Left renal cortex interstitium (tissue), 4 donors: ENCODE data around the gene CLDN3. TPM values are rescaled to one million over a fixed set of nuclear protein-coding genes. Genes with fewer than 3 reads are reported as not detected.
A peak's percentile ranks its signal among the peaks of the same experiment; 100 is the strongest.
"Not testable (repeated sequence)": the region's sequence is repeated elsewhere in the genome, so short reads cannot be mapped to it uniquely, and the experiment has no call there.

Source experiments
- DNase-seq, 4 donors: peaks; one replicate each; pipeline ENCODE4 v3.0.0-alpha.2; 2013; ENCODE audit warnings: low read depth in 4 of 4, low spot score in 2 of 4, missing footprints in 1 of 4
- polyA plus RNA-seq, 4 donors: library from polyadenylated mRNA; unstranded; fragments of 120-200 nt; gene quantifications; one replicate each; pipeline ENCODE4 v1.2.1, GENCODE V29; 2013; ENCODE audit not compliant: insufficient read length in 4 of 4

Gene CLDN3, protein sequence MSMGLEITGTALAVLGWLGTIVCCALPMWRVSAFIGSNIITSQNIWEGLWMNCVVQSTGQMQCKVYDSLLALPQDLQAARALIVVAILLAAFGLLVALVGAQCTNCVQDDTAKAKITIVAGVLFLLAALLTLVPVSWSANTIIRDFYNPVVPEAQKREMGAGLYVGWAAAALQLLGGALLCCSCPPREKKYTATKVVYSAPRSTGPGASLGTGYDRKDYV
- 10 to 100 TPM; 33.7 to 77.8 (median 56.5) TPM for polyA plus RNA-seq

DNA sequence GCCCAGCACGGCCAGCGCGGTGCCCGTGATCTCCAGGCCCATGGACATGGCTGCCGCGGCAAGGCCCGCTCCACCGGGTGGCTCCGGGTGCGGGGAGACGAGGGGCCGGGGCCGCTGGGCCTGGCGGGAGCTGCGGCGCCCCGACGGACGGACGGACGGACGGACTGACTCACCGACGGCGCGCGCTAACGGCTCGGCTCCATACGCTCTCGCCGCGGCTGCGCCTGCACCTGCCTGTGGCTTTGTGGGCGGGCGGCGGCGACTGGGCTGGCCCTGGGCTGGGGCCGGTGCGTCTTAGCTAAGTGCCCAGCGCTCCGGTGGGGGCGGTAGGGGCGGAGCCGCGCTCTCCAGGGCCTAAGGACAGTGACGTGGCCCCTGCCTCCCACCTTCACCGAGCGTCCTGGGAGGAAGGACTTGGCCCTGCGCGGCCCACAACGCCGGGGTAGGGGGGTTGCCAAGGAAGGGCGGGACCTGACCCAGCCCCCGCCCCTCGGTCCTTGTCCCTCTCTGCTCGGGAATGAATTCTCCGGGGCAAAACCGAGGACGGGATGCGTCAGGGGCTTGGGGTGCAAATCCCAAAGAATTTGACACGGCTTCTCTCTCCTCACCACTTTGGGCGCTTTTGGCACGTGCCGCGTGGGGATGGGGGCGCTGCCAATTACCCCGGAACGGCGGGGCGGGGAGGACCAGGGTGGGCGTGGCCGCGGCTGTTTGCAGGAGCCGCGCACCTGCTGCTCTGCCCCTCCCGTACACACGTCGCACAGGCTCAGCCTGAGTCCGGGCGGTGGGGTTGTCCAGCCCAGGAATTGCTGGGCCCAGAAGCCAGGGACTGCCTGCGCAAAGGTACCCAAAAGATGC, at the start of gene CLDN3:
Gene CLDN3 (minus strand): TSS at position 269 of the 858 bp plus-strand sequence. CDS start 221 bp downstream, at position 48.
- peak in 3 of 4 donors; percentile 67 to 72 (median 67) for DNase-seq

DNA sequence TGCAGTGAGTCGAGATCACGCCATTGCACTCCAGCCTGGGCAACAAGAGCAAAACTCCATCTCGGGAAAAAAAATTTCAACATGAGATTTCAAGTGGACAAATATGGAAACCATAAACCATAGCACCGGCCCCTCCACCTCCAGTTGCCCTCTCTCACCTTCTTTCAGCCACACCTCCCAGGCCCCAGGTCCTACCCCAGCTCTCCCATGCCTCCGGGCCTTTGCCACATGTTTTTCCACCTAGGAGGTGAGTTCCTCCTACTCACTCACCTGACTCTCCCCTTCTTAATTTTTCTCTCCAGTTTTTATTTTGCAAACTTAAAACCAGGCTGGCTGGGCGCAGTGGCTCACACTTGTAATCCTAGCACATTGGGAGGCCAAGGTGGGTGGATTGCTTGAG, 47.1 kb upstream of the CLDN3 start:
- DNase-seq: no peak

DNA sequence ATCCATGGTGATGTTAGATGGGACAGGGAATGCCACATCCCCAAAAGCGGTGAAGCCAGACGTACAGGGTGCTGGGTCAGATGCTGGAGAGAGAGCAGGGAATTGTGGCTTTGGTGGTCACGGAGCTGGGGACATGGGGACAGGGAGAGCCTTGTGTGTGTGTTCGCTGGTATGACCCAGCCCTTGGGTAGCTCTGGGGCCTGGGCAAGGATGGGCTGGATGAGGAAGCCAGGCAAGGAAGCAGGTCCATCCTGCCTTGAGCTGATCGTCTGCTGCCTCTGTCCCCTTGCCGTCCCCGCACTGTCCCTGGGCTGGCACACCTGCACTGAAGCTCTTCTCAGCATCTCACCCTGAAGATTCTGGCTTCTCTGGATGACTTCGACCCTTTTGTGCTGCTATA, 45.4 kb upstream of the CLDN3 start:
- no peak for DNase-seq

DNA sequence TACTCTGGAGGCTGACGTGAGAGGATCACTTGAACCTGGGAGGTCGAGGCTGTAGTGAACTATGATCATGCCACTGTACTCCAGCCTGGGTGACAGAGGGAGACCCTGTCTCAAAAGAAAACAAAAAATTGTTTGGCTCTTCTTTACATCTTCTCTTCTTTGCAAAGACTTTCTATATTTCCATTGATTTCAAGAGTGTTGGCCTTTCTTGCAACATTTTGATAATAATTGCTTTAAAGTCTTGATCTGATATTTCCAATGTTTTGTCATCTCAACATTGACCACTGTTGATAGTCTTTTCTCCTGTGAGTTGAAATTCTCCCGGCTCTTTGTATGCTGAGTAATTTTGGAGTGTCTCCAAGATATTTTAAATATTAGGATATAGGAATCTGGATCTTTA, 42.9 kb upstream of the CLDN3 start:
- no peak for DNase-seq

DNA sequence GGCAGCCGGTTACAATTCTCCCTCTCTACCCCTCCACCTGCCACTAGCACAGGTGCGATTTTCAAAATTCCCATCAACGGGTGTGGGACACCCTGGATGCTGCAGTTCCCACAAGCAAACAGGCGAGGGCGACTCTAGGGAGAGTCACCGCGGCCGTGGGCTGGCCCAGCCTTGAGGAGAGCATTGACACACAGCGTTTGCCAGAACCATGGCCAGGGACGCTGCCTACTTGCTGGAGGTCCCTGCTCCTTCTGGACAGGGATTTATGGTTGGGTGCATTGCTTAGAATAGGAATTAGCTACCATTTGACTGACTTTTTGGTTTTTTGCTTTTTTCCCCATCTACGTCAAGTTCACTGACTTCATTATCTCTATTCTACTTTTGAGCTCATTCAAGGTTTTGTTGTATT, 41.7 kb upstream of the CLDN3 start:
- DNase-seq: no peak

DNA sequence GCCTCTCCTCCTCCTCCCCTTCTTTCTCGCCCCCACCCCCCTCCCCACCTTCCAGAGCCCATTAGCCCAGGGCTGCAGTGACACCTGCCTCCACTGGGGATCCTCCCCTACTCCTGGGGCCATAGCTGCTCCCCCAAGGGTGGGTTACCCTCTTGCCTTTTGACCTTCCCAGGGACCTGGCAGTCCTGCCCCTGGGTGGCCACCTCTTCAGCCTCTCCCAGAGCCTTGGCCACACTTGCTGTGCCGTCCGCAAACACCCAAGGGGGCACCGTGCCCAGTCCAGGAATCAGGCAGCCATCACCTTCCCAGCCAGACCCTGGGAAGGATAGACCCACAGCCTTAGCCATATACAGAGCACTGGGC, 40.9 kb upstream of the CLDN3 start:
- no peak for DNase-seq

DNA sequence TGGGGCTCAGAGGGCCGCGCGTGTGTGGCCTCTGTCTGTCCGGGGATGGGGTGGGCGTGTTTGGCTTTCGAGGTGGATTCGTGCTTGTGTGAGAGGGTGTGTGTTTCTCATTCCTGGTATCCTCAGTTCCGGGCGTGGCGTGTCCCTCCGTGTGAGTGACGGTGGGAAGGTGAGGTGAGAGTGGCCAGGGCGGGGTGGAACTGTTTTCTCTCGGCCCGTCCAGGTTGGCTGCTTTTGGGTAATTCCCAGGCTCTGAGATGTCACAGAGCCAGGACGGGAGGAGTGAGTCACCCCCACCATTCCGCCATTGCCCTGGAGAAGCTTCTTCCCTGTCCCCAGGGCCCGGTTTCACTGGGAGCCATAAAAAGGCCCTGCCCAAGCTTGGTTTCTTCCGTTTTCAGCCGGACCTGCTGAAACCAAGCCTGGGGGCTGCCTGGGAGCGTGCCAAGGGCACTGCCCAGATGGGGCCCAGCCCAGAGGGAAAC, 39.4 kb upstream of the CLDN3 start:
- no peak for DNase-seq

DNA sequence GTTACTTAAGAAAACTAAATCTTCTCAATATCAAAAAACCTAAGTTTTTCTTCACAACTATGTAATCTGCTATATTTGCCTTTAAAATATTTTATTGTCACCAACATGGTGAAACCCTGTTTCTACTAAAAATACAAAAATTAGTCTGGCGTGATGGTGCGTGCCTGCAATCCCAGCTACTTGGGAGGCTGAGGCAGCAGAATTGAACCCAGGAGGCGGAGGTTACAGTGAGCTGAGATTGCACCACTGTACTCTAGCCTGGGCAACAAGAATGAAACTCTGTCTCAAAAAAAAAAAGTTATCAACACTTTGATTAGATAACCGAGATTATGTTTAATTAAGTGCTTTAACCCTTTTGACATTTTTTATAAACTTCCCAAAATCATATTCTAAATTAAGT, 32.4 kb upstream of the CLDN3 start:
- no peak for DNase-seq

DNA sequence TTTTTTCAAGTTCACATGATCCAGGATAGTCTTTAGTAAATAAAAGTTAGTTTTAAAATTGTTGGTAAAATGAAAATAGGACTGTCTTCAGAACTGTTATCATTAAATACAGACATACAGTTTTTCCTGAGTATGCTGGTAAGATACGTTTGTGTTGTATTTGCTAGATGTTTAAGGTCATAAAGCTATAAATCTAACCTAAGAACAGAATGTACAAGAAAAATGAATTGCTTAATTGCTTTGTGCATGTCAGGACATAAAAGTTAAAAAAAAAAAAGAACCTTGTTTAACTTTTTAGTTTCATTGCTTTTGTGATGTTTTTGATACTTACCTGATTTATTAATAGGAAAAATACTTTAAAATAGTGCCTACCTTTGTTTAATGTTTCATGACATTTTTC, 31.5 kb upstream of the CLDN3 start:
- DNase-seq: no peak

DNA sequence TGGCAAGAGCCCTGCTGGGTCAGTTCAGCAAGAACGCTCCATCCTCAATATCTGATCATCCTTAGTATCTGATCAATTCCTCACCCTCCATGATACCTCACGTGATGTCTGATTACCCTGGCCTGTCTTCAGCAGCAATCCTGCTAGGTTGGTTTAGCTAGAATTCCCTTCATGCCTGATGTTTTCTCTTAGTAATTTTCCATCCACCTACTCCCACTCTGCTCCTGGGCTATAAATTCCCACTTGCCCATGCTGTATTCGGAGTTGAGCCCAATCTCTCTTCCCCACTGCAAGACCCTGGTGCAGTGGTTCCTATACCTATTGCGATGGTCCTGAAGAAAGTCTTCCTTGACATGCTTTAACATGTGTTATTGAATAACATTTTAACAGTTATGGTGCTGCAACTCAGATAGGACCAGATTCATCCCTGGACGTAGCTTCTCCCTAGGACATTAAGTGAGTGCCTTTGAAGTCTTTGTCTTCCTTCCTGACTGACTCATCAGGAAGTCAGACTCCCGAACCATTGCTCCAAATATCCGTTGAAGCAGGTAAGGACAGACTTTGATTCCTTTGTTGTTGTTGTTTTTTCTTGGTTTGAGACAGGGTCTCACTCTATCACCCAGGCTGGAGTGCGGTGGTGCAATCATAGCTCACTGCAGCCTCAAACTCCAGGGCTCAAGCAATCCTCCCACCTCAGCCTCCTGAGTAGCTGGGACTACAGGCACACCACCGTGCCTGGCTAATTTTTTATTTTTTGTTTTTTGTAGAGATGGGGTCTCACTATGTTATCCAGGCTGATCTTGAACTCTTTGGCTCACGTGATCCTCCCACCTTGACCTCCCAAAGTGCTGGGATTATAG, 29.4 kb upstream of the CLDN3 start:
- no peak for DNase-seq

DNA sequence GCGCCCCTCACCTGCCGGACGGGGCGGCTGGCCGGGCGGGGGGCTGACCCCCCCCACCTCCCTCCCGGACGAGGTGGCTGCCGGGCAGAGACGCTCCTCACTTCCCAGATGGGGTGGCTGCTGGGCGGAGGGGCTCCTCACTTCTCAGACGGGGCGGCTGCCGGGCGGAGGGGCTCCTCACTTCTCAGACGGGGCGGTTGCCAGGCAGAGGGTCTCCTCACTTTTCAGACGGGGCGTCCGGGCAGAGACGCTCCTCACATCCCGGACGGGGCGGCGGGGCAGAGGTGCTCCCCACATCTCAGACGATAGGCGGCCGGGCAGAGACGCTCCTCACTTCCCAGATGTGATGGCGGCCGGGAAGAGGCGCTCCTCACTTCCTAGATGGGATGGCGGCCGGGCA, 27.1 kb upstream of the CLDN3 start:
- not testable (repeated sequence) for DNase-seq

DNA sequence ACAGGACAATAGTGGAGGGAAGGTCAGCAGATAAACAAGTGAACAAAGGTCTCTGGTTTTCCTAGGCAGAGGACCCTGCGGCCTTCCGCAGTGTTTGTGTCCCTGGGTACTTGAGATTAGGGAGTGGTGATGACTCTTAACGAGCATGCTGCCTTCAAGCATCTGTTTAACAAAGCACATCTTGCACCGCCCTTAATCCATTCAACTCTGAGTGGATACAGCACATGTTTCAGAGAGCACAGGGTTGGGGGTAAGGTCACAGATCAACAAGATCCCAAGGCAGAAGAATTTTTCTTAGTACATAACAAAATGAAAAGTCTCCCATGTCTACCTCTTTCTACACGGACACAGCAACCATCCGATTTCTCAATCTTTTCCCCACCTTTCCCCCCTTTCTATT, 26.6 kb upstream of the CLDN3 start:
- DNase-seq: not testable (repeated sequence)

DNA sequence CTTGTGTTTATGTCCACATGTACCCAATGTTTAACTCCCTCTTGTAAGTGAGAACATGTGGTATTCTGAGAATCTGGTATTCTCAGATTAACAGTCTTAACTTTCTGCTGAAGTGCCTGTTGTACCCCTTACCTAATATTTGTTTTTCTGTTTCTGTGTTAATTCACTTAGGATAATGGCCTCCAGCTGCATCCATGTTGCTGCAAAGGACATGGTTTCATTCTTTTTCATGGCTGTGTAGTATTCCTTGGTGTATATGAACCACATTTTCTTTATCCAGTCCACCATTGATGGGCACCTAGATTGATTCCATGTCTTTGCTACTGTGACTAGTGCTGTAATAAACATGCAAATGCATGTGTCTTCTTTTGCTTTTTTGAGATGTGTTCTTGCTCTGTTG, 25.1 kb upstream of the CLDN3 start:
- DNase-seq: not testable (repeated sequence)

DNA sequence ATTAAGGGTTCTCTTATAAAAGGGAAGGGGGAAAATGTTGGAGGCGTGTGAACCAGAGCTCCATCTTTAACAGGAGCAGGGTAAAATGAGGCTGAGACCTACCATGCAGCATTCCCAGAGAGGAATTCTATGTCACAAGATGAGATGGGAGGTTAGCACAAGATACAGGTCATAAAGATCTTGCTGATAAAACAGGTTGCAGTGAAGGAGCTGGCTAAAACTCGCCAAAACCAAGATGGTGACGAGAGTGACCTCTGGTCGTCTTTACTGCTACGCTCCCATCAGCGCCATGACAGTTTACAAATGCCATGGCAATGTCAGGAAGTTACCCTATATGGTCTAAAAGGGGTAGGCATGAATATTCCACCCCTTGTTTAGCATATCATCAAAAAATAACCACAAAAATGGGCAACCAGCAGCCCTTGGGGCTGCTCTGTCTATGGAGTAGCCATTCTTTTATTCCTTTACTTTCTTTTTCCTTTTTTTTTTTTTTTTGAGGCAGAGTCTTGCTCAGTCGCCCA, 21.2 kb upstream of the CLDN3 start:
- DNase-seq: not testable (repeated sequence)

DNA sequence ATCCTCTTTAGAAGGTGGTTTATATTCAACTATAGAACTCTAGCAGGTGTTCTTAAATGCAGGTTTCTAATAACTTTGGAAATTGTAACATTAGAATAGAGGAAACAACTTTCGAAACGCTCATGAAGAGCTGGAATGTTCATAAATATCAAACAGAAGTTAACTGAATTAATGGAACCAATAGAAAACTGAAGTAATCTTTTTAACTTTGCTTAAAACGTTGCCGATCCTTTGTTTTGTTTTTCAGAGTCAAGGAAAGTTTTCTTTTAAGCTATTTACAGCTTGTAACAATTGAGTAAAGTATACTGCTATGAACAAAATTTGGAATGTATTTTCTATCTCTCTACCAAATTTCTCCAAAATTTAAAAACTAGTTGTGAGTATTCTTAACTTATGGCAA, 19.0 kb upstream of the CLDN3 start:
- DNase-seq: no peak

DNA sequence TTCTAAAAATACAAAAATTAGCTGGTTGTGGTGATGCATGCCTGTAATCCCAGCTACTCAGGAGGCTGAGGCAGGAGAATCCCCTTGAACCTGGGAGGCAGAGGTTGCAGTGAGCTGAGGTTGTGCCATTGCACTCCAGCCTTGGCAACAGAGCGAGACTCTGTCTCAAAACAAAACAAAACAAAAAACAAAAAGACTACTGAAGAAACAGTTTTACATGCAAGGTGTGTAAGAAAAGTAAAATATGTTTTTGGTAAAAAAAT, 17.6 kb upstream of the CLDN3 start:
- not testable (repeated sequence) for DNase-seq

DNA sequence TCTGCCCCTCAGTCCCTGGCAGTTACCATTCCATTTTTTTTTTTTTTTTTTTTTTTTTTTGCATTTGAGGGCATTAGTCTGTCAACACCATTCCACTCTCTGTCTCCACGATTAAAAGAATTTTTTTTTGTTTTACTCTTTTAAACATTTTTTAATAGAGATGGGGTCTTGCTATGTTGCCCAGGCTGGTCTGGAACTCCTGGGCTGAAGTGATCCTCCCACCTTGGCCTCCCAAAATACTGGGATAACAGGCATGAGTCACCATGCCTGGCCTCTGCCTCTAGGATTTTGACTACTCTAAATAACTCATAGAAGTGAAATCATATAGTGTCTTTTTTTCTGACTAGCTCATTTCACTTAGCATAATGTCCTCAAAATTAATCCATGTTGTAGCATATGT, 16.5 kb upstream of the CLDN3 start:
- DNase-seq: no peak

DNA sequence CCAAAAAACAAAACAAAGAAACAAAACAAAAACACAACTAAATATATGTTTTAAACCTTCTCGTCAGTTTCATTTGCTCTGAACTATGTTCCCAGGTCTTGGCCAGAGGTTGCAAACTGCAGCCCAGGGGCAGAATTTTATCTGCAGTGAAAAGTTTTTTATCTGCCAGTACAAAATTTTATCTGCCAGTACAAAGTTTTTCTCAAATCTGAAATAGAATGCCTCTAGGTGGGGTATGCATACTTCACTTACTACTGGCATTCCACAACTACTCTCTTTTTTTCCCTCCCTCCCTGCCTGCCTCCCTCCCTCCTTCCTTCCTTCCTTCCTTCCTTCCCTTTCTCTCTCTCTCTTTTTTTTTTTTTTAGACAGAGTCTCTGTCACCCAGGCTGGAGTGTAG, 9.4 kb upstream of the CLDN3 start:
- no peak for DNase-seq

DNA sequence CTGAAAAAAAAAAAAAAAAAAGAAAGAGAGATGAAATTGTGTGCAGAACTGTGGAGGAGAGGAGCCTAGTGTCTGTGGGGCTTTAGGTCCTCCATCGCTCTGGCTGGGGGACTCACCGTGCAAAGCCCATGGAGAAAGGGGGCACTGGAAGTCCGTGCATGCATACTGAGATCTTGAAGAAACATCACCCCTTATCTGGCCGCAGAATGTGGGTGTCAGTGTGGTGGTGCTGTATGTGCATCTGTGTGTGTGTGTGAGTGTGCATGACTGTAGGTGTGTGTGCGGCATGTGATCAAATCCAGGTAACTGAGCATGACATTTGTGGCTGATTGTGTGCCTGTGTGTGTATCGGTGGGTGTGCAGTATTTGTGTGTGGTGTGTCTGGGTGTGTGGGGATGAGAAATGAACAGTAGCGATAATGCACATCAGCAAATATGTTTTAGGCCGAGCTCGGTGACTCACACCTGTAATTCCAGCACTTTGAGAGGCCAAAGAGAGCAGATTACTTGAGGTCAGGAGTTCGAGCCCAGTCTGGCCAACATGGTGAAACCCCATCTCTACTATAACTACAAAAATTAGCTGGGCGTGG, 8.8 kb upstream of the CLDN3 start:
- DNase-seq: no peak

DNA sequence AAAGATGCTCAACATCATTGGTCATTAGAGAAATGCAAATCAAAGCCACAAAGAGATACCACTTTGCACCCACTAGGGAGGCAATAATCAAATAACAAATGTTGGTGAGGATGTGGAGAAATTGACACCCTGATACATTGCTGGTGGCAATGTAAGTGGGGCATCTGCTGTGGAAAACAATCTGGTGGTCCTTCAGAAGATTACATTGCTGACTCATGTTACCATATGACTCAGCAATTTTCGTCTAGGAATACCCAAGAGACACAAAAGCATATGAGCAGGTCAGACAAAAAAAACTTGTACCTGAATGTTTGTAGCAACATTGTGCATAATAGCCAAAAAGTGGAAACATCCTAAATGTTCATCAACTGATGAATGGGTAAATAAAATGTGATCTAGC, 4.9 kb upstream of the CLDN3 start:
- no peak for DNase-seq
